Activated CD4-positive, alpha-beta T cell treated with anti-CD3 and anti-CD28 coated beads, Interleukin-2, Interleukin-6, amounts not matched to agents 100 ng/mL and 50 ng/mL, durations not matched to agents 16 hours and 8 hours (primary cell): Measurements from ENCODE around the gene RGPD3.
"Not testable (repeated sequence)": the region's sequence is repeated elsewhere in the genome, so short reads cannot be mapped to it uniquely, and the experiment has no call there.

Experiments
- DNase-seq: peaks from one replicate; pipeline ENCODE4 v3.0.0-alpha.2; 2020

Gene RGPD3

GRCh38 chr2:106479563-106479962, 11.3 kb upstream of the RGPD3 start:
- DNase-seq = not testable (repeated sequence)

GRCh38 chr2:106477647-106478046, 9.4 kb upstream of the RGPD3 start:
- DNase-seq = not testable (repeated sequence)

- DNase-seq = peak; percentile 55
Measured at GRCh38 chr2:106470658-106471057, 2.4 kb upstream of the RGPD3 start.

GRCh38 chr2:106467516-106467915, 697 bp downstream of the RGPD3 start:
- DNase-seq = not testable (repeated sequence)

GRCh38 chr2:106461882-106462281, 6.3 kb downstream of the RGPD3 start:
- DNase-seq = peak; percentile 18

GRCh38 chr2:106390680-106391079, 77.5 kb downstream of the RGPD3 start:
- not testable (repeated sequence) for DNase-seq

- DNase-seq = not testable (repeated sequence)
Measured at GRCh38 chr2:106388814-106389410, 79.3 kb downstream of the RGPD3 start.

- not testable (repeated sequence) for DNase-seq
Measured at GRCh38 chr2:106384548-106384947, 83.7 kb downstream of the RGPD3 start.

- not testable (repeated sequence) for DNase-seq
Measured at GRCh38 chr2:106381867-106382266, 86.3 kb downstream of the RGPD3 start.

GRCh38 chr2:106379567-106379966, 88.6 kb downstream of the RGPD3 start:
- DNase-seq = not testable (repeated sequence)

GRCh38 chr2:106369182-106369581, 99.0 kb downstream of the RGPD3 start:
- not testable (repeated sequence) for DNase-seq

GRCh38 chr2:106366204-106366885, 101.9 kb downstream of the RGPD3 start:
- no peak for DNase-seq

GRCh38 chr2:106363791-106364190, 104.4 kb downstream of the RGPD3 start:
- DNase-seq = no peak

GRCh38 chr2:106362789-106363188, 105.4 kb downstream of the RGPD3 start:
- DNase-seq = no peak

- no peak for DNase-seq
Measured at GRCh38 chr2:106359512-106359911, 108.7 kb downstream of the RGPD3 start.

- no peak for DNase-seq
Measured at GRCh38 chr2:106358521-106358920, 109.7 kb downstream of the RGPD3 start.

- DNase-seq = no peak
Measured at GRCh38 chr2:106358081-106358480, 110.1 kb downstream of the RGPD3 start.

- DNase-seq = no peak
Measured at GRCh38 chr2:106356291-106356690, 111.9 kb downstream of the RGPD3 start.

GRCh38 chr2:106353676-106354075, 114.5 kb downstream of the RGPD3 start:
- DNase-seq = no peak

GRCh38 chr2:106350980-106351379, 117.2 kb downstream of the RGPD3 start:
- DNase-seq = no peak

GRCh38 chr2:106344302-106344701, 123.9 kb downstream of the RGPD3 start:
- DNase-seq = no peak

GRCh38 chr2:106343274-106343673, 124.9 kb downstream of the RGPD3 start:
- DNase-seq = no peak

GRCh38 chr2:106342831-106343251, 125.4 kb downstream of the RGPD3 start:
- no peak for DNase-seq

GRCh38 chr2:106341666-106342065, 126.5 kb downstream of the RGPD3 start:
- DNase-seq = no peak
